ENCODE results near the gene SERPINB6.
"Not testable (repeated sequence)": the region's sequence is repeated elsewhere in the genome, so short reads cannot be mapped to it uniquely, and the experiment has no call there.

SERPINB6 gene

DNA sequence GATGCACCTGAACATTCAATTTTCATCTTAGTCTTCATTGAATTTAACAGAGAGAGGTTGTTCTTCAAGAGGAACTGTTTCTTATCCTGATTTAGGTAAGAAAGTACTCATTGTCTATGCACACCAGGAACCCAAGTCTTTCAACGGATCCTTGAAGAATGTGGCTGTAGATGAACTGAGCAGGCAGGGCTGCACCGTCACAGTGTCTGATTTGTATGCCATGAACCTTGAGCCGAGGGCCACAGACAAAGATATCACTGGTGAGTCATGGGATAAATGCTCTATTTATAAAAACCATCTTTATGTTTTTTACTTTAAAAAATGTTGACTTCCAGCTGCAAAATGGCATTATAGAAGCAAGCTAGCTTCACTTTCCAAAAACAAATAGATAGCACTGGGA, 38.6 kb upstream of the SERPINB6 start:
- peaks cover 37% of the 10 kb centered on the region for H3K9me3 Mint-ChIP-seq
- no peaks in the 10 kb centered on the region for H3K27me3 Mint-ChIP-seq (ENCODE audit: low read depth)
- peaks cover 93% of the 10 kb centered on the region for H3K36me3 Mint-ChIP-seq (ENCODE audit: low read depth)
- H3K4me1 Mint-ChIP-seq: no peaks in the 10 kb centered on the region
- H3K27ac Mint-ChIP-seq: no peak overlapping the region
- H3K4me3 Mint-ChIP-seq: no peak overlapping the region
- TF ChIP-seq, protein P1, sequence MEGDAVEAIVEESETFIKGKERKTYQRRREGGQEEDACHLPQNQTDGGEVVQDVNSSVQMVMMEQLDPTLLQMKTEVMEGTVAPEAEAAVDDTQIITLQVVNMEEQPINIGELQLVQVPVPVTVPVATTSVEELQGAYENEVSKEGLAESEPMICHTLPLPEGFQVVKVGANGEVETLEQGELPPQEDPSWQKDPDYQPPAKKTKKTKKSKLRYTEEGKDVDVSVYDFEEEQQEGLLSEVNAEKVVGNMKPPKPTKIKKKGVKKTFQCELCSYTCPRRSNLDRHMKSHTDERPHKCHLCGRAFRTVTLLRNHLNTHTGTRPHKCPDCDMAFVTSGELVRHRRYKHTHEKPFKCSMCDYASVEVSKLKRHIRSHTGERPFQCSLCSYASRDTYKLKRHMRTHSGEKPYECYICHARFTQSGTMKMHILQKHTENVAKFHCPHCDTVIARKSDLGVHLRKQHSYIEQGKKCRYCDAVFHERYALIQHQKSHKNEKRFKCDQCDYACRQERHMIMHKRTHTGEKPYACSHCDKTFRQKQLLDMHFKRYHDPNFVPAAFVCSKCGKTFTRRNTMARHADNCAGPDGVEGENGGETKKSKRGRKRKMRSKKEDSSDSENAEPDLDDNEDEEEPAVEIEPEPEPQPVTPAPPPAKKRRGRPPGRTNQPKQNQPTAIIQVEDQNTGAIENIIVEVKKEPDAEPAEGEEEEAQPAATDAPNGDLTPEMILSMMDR (IDR thresholded peaks at IDR 0.05; ENCODE audit: unreplicated experiment in 3 of 3): no peak

DNA sequence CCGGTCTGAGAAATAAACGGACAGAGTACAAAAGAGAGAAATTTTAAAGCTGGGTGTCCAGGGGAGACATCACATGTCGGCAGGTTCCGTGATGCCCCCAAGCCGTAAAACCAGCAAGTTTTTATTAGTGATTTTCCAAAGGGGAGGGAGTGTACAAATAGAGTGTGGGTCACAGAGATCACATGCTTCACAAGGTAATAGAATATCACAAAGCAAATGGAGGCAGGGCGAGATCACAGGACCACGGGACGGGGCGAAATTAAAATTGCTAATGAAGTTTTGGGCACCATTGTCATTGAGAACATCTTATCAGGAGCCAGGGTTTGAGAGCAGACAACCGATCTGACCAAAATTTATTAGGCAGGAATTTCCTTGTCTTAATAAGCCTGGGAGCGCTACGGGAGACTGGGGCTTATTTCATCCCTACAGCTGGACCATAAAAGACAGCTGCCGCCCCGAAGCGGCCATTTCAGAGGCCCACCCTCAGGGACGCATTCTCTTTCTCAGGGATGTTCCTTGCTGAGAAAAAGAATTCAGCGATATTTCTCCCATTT, 37.4 kb upstream of the SERPINB6 start:
- H3K27ac Mint-ChIP-seq; H3K27me3 Mint-ChIP-seq (ENCODE audit: low read depth); H3K4me1 Mint-ChIP-seq: not testable (repeated sequence)
- H3K9me3 Mint-ChIP-seq: peaks cover 37% of the 10 kb centered on the region
- peaks cover 86% of the 10 kb centered on the region for H3K36me3 Mint-ChIP-seq (ENCODE audit: low read depth)
- peak overlapping the region in 1 of 3 experiments; percentile 26 for H3K4me3 Mint-ChIP-seq

DNA sequence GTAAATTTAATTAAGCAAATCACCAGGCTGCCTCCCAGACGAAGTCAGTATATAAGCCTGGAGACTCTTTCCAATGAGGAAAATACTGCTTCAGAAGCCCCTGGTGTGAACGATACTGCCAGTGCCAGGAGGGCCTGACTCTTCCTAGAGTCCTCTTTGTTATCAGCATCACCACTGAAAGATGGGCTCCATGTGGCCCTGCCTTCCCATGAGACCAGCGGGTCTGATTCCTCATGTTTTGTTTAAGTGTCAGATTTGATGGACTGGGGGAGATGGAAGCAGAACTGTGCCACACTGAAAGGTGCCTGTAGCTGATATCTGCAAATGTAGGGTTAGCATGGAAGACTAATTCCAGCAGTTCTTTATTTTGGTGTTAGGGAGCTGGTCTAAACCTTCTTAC, 36.2 kb upstream of the SERPINB6 start:
- Mint-ChIP-seq H3K9me3 (peaks cover 32% of the 10 kb centered on the region), H3K4me1 (no peaks in the 10 kb centered on the region), H3K4me3 (no peak overlapping the region), H3K27ac (no peak overlapping the region), H3K36me3 (ENCODE audit: low read depth) (peaks cover 80% of the 10 kb centered on the region), H3K27me3 (ENCODE audit: low read depth) (no peaks in the 10 kb centered on the region)
- TF ChIP-seq, protein P1 (IDR thresholded peaks at IDR 0.05; ENCODE audit: unreplicated experiment in 3 of 3): no peak

DNA sequence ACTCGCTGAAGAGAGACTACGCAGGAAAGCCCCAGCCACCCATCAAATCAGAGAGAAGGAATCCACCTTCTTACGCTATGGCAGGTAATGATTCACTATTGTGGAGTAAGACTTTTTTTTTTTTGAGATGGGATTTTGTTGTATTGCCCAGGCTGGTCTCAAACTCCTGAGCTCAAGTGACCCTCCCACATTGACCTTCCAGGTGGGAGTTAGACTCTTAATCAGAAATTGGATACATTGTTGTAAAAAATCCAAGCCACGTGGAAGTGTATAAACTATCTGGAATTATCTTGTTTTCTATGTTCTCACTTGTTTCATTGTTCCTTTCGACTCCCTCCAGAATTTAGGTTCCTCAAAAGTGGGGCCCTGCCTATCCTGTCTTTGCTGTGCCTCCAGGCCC, 35.1 kb upstream of the SERPINB6 start:
- peaks cover 23% of the 10 kb centered on the region for H3K9me3 Mint-ChIP-seq
- TF ChIP-seq, protein P1 (IDR thresholded peaks at IDR 0.05; ENCODE audit: unreplicated experiment in 3 of 3): no peak
- no peaks in the 10 kb centered on the region for H3K27me3 Mint-ChIP-seq (ENCODE audit: low read depth)
- peaks cover 73% of the 10 kb centered on the region for H3K36me3 Mint-ChIP-seq (ENCODE audit: low read depth)
- no peaks in the 10 kb centered on the region for H3K4me1 Mint-ChIP-seq
- no peak overlapping the region for H3K4me3 Mint-ChIP-seq
- no peak overlapping the region for H3K27ac Mint-ChIP-seq

DNA sequence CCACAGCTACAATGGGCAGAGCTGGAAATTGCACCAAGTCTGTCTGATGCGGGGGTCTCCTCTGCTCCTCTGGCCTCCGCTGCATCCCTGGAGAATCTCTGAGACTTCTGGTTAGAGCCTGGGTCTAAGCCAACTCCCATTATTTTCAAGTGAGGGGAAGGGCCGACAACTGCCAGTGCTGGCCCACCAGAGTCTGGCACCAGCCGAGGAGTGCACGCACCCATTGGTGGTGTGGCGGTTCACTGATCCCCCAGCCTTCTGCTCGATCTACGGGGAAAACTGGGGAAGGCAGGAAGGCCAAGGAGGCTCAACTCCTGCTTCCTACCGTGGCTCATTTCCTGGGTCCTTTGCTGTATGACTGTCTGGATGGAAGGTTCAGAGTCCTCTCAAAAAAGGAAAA, 34.5 kb upstream of the SERPINB6 start:
- no peak overlapping the region for H3K27ac Mint-ChIP-seq
- peaks cover 16% of the 10 kb centered on the region for H3K9me3 Mint-ChIP-seq
- H3K4me3 Mint-ChIP-seq: no peak overlapping the region
- TF ChIP-seq, protein P1 (IDR thresholded peaks at IDR 0.05; ENCODE audit: unreplicated experiment in 3 of 3): no peak
- no peaks in the 10 kb centered on the region for H3K4me1 Mint-ChIP-seq
- H3K36me3 Mint-ChIP-seq (ENCODE audit: low read depth): peaks cover 67% of the 10 kb centered on the region
- peaks cover 2% of the 10 kb centered on the region for H3K27me3 Mint-ChIP-seq (ENCODE audit: low read depth)

DNA sequence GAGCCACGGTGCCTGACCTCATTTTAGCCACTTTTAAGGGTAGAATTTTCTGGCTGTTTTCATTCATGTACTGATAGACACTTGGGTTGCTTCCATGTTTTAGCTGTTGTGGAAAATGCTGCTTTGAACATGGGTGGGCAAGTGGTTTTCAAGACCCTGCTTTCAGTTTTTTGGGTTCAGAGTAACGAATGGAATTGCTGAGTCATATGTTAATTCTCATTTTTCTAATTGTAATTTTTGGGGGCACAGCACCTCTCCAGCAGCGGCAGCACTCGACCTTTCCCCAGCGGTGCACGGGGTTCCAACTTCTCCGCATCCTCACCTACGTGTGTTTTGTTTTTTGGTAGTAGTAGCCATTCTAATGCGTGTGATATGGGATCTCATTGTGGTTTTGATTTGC, 33.7 kb upstream of the SERPINB6 start:
- H3K9me3 Mint-ChIP-seq: peaks cover 9% of the 10 kb centered on the region
- peaks cover 59% of the 10 kb centered on the region for H3K36me3 Mint-ChIP-seq (ENCODE audit: low read depth)
- H3K27ac Mint-ChIP-seq: no peak overlapping the region
- TF ChIP-seq, protein P1 (IDR thresholded peaks at IDR 0.05; ENCODE audit: unreplicated experiment in 3 of 3): no peak
- H3K27me3 Mint-ChIP-seq (ENCODE audit: low read depth): peaks cover 4% of the 10 kb centered on the region
- no peak overlapping the region for H3K4me3 Mint-ChIP-seq
- no peaks in the 10 kb centered on the region for H3K4me1 Mint-ChIP-seq

DNA sequence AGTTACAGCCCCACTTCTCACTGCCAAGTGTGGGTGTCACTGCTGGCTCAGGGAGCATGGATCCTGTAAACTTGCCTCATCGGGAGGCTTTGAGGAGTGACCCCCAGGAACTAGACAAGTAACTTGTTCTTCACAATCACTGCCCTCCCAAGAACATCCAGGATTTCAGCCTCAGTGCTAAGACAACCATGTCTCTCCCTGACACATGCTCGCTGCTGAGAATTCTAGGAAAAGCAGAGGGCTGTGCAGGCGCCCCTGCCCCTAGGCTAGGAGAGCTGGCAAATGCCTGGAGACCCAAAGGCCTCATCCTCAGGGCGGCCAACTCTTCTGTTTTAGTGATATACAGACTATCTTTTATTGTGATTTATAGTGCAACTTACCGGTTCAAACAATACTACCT, 31.9 kb upstream of the SERPINB6 start:
- H3K4me1 Mint-ChIP-seq: peaks cover 11% of the 10 kb centered on the region
- H3K27ac Mint-ChIP-seq; H3K9me3 Mint-ChIP-seq; H3K27me3 Mint-ChIP-seq (ENCODE audit: low read depth): not testable (repeated sequence)
- H3K4me3 Mint-ChIP-seq: peak overlapping the region; percentile 21 to 55 (median 37)
- peaks cover 42% of the 10 kb centered on the region for H3K36me3 Mint-ChIP-seq (ENCODE audit: low read depth)

Data from nephron (organoid).